Stimulated activated CD4-positive, alpha-beta T cell treated with anti-CD3 and anti-CD28 coated beads, TNF-alpha, amount 100 ng/mL, for 48 hours (primary cell): ENCODE measurements around the gene NOL4L.

Source experiments
- DNase-seq, 3 donors: peaks; one replicate each; pipeline ENCODE4 v3.0.0-alpha.2; 2020; ENCODE audit warnings: low read depth in 3 of 3

Gene NOL4L

GRCh38 chr20:32541323-32542258 is 43.5 kb downstream of the NOL4L start:
- no peak for DNase-seq

GRCh38 chr20:32539817-32540675 is 45.1 kb downstream of the NOL4L start:
- peak in 1 of 3 donors; percentile 56 for DNase-seq

- no peak for DNase-seq
These were observed 45.9 kb downstream of the NOL4L start for GRCh38 chr20:32539026-32539816.

- no peak for DNase-seq
These were observed 46.6 kb downstream of the NOL4L start for GRCh38 chr20:32538526-32538939.

GRCh38 chr20:32537657-32538525 is 47.2 kb downstream of the NOL4L start:
- DNase-seq = no peak

- DNase-seq = no peak
These were observed 48.1 kb downstream of the NOL4L start for GRCh38 chr20:32536851-32537656.

- DNase-seq = peak in 1 of 3 donors; percentile 49
These were observed 48.9 kb downstream of the NOL4L start for GRCh38 chr20:32535953-32536823.

- no peak for DNase-seq
These were observed 49.7 kb downstream of the NOL4L start for GRCh38 chr20:32535316-32535952.

GRCh38 chr20:32534661-32535240 is 50.4 kb downstream of the NOL4L start:
- no peak for DNase-seq

GRCh38 chr20:32533732-32534131 is 51.4 kb downstream of the NOL4L start:
- DNase-seq = no peak

GRCh38 chr20:32532246-32532645 is 52.9 kb downstream of the NOL4L start:
- DNase-seq = no peak

GRCh38 chr20:32528905-32529670 is 56.0 kb downstream of the NOL4L start:
- DNase-seq = no peak

- no peak for DNase-seq
These were observed 56.8 kb downstream of the NOL4L start for GRCh38 chr20:32528171-32528891.

GRCh38 chr20:32527447-32528055 is 57.6 kb downstream of the NOL4L start:
- no peak for DNase-seq

GRCh38 chr20:32527052-32527446 is 58.1 kb downstream of the NOL4L start:
- DNase-seq = no peak

- DNase-seq = no peak
These were observed 58.6 kb downstream of the NOL4L start for GRCh38 chr20:32526541-32526940.
